NCI-H1048 (cell line): Measurements from ENCODE around the gene SERTM1.

Source experiments
- DNase-seq: peaks from one replicate; lab custom pipeline; 2025; lab: John Stamatoyannopoulos, UW

Gene SERTM1

DNA sequence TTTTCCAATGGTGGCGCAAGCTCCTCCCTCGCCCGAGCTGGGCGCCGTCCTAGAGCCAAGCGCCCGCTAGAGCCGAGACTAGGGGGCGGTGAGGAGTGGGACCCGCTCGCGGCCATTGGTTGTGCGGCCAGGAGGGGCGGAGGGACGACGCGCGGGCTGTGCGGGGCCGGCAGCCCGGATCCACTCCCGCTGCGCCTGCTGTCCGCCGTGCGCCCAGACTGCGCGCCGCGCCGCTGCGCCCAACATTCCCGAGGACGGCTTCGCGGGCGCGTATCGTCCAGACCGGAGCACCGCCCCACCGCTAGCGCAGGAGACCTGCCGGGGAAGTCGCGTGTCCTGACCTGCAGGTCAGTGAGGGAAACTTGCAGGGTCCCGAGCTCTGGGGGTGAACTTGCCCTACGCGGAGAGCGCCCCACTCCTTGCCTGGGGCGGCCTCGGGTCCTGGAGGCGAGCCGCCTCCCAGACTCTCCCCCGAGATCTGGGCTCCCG lies at the start of gene SERTM1:
TSS of gene SERTM1 (plus strand) at position 183 of the 489 bp plus-strand sequence. CDS start 21,059 bp downstream, outside the sequence.
- DNase-seq = peak; percentile 3

DNA sequence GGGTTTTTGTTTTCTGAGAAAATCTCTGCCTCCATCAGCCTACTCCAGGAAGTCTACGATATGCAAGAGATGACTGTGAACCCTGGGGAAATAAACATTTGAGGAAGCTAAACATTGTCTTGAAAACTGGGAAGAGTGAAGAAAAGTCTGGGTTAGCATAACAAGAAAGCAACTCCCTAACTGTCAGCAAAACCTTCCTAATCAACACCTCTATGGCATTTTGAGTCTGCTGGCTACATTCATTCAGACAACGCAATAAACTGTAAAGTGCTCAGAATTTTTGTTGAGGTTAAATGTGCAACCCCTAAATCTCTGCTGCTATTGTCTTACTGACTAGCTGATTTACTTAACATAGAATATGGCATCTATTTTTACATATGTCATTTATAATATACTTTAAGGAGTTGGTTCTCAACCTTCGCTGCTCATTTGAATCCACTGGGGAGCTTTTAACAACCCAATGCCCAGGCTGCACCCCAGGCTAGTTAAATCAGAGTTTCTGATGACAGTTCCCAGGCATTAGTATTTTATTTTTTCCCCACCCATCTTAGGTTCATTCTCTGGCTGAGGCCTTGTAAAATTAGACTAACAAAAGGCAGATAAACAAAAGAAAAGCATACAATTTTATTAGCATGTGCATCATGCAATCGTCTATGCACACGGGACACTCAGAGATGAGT lies 45.3 kb upstream of the SERTM1 start:
- no peak for DNase-seq

DNA sequence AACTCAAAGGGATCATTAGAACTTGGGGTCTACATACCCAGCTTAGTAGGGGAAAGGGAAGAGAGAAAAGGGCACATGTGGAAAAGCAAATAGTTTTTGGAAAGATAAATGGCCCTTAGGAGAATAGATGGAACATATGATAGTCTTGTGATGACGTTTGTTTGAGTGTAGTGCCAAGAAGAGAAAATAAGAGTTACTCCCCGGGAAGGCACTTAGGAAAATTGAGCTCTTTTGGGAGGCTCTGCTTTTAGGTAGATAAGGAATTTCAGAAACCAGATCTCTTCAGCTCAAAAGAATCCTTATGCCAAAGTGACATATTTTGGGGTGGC lies 44.8 kb upstream of the SERTM1 start:
- no peak for DNase-seq

DNA sequence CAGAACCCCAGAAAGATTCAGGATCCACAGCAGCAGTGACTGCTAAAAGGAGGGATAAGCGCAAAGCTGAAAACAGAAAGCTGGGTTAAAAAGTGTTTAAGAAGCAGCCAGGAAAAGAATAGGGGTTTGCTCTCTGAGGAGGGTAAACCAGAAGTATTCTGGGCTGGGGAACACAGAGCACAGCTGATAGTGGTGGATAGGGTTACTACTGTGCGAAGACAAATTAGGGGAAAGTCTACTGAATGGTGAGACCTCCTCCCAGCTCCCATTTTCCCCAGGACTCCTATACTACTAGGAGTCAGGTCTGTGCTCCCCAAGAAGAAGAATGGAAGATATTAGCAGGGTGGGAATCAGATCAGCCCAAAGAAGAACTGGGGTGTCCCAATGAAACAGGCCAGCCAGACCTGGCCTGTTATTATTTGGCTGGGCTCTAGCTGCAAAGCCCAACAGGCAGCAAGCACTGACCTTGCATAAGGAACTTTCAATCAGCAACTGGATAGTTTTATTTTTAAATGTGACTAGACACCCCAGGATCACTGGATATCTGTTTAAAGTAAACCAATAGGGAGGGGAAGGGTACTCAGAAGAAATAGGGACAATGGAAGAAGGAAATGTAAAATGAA lies 43.5 kb upstream of the SERTM1 start:
- DNase-seq = no peak

DNA sequence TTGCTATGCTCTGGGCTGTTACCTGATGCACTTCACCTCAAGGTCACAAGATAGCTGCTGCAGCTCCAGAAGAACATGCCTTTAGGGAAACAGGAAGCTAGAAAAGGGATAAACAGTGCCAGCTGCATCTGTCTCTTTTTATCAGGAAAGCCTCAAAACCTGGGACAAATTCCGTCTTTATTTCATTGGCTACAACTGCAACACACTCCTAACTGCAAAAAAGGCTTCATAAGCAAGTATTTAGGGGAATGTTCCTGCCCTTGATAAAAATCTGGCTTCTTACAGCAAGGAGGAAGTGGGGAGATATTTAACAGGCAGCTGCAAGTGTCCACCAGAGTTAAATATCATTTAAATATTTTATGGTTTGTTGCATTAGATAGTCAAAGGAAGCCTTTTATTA lies 34.2 kb upstream of the SERTM1 start:
- no peak for DNase-seq

DNA sequence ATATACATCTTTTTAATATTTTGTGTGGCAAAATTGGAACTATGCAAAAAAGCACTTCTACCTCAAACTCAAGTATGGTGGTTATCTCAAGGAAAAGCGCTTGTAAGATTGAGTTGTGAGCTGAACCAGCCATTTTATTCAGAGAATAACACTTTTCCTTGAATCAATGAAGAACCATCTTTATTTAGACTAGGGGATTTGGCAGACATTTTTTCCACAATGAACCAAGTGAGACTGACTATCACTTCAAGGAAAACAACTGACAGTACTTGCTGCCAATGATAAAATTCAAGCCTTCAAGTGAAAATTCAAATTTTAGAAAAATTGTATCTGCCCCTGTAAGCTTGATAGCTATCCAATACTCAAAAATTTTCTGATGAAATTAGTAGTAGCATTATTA lies 23.2 kb upstream of the SERTM1 start:
- DNase-seq = no peak

DNA sequence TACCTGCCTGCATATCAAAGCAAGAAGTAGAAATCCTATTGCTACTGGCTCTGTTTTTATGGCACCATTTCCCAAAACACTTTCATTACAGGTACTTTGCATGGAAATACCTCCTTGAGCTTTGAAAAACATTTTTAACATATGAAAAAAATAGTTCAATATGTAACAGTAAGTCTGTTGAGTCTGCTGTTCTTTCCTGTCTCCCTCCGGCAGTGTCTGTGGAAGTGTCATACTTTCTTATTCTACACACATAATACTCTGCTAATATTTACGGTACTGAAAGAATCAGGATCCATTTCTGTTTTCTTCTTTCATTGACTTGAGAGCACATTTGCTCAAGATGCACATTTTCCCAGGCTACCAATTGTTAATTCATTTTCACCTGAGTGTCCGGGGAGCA lies 8.2 kb upstream of the SERTM1 start:
- no peak for DNase-seq

DNA sequence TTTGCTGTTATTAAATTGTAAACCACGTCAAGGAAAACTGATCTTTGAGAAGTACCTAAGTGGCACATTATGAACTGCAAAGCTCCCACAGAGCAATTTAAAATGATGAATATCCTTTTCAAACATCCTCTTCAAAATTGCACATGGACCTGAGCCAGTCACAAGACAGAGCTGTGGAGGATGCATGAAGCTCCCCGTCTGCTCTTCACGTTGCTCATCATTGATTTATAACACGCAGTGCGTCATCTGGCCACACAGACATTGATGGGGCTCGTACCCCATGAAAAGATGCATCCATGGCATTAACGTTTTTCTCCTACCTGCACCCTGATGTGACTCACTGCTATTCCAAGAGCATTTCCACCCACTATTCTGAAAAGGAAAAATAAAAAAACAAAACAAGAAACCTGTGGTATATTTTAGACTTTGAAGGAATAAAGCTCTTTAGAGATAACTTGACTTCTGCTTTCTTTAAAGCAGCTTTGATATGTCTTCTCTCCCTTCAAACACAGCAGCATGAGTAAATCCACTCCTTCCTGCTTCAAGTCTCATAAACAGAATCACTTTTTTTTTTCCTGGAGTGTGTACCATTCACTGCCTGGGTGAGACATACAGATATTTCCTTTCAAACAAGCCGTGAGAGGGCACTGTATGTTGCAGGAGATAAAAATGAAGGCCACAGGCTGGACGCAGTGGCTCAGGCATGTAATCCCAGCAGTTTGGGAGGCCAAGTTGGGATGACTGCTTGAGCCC lies 7.2 kb upstream of the SERTM1 start:
- DNase-seq = no peak

DNA sequence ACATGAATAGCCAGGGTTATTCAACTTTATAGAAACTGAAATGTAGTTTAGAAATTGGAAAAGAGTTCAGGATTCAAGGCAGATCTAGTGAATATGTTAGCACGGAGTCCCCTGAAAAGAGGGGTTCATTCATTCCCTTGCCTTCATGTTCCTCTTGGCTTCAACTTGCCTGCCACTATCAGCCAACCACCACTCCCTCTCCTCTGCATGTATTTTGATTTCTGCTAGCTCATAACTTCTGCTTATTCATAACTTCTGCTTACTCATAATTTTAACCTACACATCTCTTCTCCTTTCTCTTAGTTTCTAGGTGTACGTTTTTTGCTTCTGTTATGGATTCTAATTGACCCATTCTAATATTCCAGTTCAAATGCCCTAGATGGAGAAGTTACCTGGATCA lies 5.5 kb upstream of the SERTM1 start:
- DNase-seq = no peak

DNA sequence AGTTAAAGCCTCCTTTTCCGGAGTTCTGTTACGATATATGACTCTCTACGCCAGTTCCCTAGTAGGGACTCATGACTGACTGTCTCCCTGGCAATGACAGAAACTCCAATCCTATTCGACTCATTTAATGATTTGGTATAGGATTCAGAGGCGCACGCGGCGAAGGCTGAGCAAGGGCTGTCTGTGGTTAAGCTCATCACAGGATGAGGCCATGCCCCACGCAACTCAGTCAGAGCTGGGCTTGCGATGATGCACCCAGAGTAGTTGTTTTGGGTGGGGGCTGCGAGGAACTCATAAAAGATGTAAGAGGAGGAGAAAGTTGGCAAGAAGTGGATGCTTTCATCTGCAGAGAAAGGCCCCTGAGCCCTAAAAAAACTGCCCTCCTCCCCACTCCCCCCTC lies 468 bp upstream of the SERTM1 start:
- DNase-seq = no peak

DNA sequence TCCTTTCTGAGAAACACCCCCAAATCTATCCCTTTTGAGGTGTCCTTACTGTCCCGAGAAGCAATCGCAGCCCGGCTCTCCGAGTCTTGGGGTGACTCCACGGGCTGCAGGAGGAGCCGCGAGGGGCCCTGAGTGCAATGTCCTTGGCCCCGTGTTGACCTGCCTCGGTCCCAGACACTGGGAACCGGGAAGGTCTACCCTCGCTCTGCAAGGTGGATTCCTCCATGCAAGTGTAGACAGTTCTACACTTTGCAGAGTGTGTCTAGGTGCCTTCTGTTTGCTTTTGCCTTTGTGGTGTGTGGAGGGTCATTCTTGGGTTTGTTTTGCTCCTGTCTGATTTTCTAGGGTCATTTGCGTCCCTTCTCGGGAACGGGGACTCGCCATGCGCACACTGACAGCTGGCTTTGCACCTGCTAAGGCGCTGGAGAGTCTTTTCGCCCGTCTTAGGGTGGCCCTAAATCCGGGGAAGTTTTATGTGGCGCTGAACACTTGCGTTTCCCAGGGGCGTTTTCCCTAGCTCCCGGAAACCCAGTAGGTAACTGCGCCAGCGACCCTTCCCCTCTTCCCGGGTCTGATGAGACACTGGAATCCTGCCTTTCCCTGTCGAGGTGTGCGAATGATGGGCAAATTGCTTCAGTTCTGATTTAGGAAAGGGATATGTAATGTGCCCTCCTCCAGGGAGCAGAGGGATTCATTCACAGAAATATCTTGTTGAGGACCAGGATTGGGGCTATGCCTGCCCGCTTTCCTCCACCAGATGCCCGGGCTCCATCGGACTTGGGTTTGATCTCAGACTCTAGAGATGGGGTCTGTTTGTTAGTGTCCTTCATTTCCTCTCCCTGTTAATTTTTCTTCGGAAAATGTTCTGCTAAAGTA lies 755 bp downstream of the SERTM1 start:
- no peak for DNase-seq

DNA sequence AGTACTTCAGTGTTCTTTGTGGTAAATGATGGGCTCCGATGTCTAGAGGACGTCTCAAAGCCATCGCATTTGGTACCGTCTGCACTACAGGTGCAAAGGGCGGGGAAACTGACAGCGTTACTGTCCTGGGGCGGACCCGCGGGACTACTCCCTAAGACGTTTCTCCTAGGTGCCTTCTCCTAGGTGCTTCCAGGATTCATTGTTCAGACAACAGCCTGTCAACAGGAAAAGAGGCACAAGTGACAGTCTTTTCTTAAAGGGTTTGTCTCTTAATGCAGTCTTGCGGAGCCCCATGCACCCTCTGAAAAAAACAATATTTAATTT lies 1.4 kb downstream of the SERTM1 start:
- DNase-seq = no peak

DNA sequence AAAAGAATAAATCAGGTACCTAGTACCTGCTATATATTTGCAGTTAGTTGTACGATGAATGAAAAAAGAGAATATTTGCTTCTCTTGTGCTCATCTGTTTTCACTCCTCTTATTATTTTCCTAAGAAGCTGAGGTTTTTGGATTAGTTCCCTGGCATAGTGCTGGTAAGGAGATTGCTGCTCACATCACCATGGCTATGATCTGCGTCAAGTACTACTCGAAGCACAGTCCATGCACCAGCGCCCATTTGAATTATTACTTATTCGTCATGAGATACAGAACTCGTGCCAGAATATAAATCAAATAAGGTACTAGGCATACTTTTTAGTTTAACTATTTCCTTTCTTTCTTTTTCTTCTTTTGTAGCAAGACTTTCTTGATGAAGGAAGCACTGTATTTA lies 7.1 kb downstream of the SERTM1 start:
- DNase-seq = no peak

DNA sequence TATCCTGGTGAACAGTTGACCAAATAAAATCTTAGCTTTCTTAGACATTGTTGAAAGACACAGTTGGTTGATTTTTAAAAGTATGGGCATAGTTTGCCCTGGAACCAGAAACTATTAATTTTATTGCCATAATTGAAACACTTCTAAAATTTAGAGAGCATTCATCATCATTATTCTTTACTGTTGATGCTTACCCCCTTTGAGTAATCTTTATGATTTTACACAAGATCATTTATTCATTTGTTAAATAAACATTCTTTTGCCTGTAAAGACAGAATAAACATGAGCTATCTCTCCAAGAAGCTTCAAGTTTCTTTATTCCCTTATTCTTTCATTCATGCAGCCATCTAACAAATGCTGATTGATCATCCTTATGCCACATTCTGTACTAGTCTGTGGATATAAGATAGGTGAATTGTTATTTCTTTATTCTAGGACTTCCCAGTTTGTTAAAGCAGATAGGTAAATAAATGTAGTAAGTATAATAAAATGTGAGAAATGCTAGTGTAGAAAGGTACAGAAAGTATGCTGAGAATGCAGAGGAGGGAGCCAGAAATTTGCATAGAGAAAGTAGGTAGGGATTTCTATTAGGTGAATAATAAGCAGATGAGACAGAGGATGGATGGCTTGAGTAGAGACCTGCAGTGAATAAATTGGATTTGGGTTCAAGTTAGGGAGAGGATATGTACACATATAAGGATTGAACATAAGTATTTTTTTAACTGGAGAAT lies 8.2 kb downstream of the SERTM1 start:
- no peak for DNase-seq

DNA sequence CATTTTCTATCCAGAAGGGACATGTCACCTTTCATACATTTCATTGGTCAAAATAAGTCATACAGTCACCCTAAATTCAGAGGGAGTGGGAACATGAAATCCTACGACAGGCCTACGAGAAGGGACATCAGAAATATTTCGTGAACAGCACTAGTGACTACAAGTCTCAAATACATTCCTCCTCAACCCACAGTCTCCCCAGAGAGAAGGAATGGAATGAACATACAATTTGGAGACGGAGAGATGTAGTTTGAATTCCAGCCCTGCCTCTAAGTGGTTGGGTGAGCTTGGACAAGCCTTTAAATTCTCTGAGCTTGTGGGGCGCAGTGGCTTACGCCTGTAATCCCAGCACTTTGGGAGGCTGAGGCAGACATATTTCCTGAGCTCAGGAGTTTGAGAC lies 9.9 kb downstream of the SERTM1 start:
- DNase-seq = no peak

DNA sequence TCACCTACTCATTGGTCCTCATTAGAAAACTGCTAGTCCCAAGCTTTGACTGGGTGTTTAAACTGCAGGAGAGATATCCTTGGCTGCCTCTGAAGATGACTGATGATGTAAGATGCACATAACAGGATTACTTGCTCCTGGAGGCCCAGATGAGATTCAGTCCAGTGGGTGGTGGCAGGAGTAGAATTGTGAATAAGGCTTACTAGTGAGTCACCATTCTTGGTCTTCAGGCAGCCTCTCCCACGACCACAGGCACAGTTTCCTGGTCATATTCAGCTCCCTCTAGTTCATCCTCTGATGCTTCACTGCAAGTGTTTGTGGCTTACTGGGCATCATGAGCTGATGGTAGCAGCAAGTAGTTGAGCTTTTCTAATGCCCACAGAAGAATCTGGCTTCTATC lies 12.1 kb downstream of the SERTM1 start:
- DNase-seq = no peak

DNA sequence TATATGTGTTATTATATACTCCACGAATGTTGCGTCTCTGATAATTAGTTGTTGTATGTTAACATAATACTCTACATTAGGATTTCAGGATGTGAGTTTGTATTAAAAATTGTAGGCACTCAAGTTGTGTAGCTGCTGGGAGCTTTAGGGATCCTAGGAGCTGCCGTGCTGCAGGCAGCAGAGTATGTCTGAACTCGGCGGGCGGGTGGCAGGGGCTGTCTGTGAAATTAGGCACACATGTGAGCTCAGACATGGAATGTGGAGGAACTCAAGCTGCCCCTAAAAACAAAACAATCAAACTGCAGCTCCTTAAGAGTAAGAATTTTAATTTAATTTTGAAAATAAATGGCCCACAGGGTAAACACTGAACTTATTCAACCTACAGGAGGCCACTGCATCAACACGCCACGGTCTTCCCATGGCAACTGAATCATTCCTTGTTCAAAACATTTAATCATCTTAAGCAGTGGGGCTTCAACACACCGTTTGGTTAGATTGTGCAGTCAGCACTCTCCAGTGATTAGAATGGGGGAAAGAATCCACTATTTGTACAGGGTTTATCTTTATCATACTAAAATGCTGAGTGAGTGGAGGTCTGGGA lies 22.7 kb downstream of the SERTM1 start:
- no peak for DNase-seq

DNA sequence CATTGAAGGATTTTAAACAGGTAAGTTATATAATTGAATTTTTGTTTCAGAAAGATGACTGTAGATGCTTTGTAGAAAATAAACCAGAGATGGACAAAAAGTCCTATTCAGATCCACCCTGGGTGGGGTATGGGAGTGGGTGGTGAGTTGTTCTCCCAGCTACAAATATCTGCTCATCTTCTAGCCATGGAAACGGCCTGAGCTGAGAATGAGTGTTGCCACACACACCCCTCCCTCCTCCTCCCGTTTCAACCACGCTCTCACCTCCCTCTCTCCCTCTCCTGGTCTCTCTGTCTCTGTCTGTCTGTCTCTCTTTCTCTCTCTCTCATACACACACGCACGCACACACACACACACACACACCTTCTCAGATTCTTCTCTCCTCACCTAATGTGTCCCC lies 26.4 kb downstream of the SERTM1 start:
- DNase-seq = no peak

DNA sequence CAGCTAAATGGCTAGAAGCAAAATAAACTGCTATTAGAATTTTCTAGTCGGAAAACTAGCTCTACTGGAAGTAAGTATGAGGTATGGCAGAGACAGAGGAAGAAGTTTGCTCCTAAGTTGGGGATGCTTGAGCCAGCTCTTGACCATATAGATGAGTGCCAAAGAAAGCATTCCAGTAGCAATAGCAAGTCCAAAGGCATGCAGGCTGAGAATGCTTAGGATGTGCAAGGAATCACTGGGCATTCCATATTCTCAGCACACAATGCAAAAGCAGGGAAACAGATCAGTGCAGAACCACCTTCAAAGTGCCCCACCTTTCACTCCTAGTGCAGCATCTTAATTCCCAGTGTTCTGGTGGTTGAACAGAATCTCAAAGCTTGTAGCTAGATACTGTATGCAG lies 32.9 kb downstream of the SERTM1 start:
- no peak for DNase-seq

DNA sequence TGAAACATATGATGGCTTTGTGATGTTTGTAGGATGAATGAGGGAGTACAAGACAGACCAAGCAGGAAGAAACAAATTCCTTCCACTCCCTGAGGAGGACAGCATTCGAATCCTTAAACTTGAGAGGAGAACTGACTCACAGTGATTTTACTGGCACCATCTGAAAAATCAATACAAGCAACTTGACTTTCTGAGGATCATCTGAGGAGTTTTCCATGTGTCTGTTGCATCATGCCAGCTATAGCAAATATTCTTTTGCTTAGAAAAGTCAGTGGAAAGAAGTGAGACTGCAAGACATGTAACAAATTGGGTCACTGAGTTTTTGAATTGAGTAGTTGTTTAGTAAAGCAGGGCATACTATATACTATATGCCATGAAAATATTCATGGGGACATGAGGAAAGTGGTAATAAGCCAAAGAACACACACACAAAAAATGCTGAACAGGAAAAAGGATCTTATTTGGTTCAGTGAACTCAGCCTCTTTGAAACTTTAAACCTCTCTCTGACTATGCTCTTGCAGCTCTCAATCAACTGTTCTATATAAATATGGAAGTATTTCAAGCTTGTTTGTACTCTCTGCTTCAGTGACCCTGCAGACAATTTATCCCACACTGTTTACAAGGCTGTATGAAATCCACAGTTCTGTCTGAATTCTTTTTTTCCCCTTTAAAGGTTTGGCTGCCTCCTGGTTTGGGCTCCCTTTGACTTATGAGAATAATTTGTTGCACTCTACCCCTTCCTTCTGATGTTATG lies 35.5 kb downstream of the SERTM1 start:
- no peak for DNase-seq

DNA sequence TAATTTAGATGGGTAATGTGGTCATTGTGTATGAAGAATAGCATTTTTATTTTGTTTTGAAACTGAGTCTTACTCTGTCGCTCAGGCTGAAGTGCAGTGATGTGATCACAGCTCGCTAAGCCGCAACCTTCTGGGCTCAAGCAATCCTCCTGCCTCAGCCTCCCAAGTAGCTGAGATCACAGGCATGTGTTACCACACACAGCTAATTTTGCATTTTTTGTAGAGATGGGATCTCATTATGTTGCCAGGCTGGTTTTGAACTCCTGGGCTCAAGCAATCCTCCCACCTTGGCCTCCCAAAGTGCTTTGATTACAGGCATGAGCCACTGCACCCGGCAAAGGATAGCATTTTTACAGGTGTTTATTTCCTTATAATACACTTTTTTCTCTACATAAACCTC lies 36.6 kb downstream of the SERTM1 start:
- no peak for DNase-seq
